Fibroblast of mammary gland (primary cell): ENCODE results near the gene SLC2A9.

Source experiments
- DNase-seq: peaks from one replicate; pipeline ENCODE4 v3.0.0-alpha.2; 2010; ENCODE audit warnings: low read depth
- H3K4me3 ChIP-seq: 2 replicates; pipeline ENCODE4 v1.5.1; 2011; ENCODE audit warnings: low read depth, mild to moderate bottlenecking, low read length, moderate library complexity; ENCODE audit not compliant: control insufficient read depth
- TF ChIP-seq, protein P1 (sequence below): conservative IDR thresholded peaks from 2 replicates; pipeline ENCODE4 v1.5.1; 2011; ENCODE audit warnings: low read depth, low read length, inconsistent platforms; ENCODE audit not compliant: control insufficient read depth, insufficient read depth

SLC2A9 gene

GRCh38 chr4:10053635-10054453 lies 32.5 kb upstream of the SLC2A9 start:
- DNase-seq, result no peak
- TF ChIP-seq, protein P1, sequence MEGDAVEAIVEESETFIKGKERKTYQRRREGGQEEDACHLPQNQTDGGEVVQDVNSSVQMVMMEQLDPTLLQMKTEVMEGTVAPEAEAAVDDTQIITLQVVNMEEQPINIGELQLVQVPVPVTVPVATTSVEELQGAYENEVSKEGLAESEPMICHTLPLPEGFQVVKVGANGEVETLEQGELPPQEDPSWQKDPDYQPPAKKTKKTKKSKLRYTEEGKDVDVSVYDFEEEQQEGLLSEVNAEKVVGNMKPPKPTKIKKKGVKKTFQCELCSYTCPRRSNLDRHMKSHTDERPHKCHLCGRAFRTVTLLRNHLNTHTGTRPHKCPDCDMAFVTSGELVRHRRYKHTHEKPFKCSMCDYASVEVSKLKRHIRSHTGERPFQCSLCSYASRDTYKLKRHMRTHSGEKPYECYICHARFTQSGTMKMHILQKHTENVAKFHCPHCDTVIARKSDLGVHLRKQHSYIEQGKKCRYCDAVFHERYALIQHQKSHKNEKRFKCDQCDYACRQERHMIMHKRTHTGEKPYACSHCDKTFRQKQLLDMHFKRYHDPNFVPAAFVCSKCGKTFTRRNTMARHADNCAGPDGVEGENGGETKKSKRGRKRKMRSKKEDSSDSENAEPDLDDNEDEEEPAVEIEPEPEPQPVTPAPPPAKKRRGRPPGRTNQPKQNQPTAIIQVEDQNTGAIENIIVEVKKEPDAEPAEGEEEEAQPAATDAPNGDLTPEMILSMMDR, result no peak
- H3K4me3 ChIP-seq, result no peak overlapping the region

DNA sequence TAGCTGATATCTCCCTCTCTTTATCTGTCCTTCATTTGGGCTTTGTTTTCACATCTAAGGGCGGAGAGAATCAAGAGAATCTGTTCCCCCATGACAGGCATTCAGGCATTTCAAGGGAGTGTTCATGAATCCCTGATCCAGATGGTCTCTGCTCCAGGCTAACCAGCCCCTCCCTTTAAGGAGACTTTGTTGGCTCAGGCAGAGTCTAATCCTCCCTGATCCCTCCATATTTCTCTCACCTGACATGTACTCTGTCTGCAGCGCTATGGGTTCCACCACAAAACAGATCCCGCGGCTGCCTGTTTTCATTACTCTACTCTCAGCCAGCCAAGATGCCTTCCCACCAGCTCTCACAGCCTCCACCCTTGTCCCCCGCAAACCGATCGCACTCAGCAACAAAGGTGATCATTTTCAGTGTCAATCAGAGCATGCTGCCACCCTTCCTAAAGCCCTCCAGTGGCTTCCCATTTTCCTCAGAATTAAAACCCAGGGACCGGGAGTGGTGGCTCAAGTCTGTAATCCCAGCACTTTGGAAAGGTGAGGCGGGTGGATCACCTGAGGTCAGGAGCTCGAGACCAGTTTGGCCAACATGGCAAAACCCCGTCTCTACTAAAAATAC lies 30.3 kb upstream of the SLC2A9 start:
- TF ChIP-seq, protein P1, result no peak
- no peak overlapping the region for H3K4me3 ChIP-seq
- DNase-seq, result no peak

GRCh38 chr4:10050721-10051120 lies 29.4 kb upstream of the SLC2A9 start:
- no peak for DNase-seq
- TF ChIP-seq, protein P1, result no peak
- no peak overlapping the region for H3K4me3 ChIP-seq

DNA sequence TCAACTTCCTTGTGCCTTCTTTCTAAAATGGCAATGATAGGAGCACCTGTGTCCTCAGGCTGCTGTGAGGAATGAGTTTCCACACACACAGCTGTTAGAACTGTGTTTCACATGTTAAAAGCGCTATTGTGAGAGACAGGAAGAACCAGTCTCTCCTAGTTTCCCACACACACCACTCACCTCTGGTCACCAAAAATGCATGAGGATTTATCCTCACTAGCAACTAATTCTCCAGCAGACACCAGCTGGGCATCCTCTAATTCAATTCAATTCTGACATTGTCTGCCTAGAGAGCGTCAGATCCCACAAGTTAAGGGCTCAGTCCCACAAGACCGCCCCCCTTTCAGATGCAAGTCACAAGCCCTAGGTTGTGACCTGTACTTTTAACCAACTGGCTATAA lies 29.0 kb upstream of the SLC2A9 start:
- TF ChIP-seq, protein P1, result no peak
- DNase-seq, result no peak
- no peak overlapping the region for H3K4me3 ChIP-seq

GRCh38 chr4:10048941-10049697 lies 27.8 kb upstream of the SLC2A9 start:
- TF ChIP-seq, protein P1, result no peak
- DNase-seq, result no peak
- H3K4me3 ChIP-seq, result no peak overlapping the region

GRCh38 chr4:10047967-10048366 lies 26.7 kb upstream of the SLC2A9 start:
- TF ChIP-seq, protein P1, result no peak
- no peak for DNase-seq
- no peak overlapping the region for H3K4me3 ChIP-seq
